Measurements from ENCODE around the gene FMNL2.

The FMNL2 gene

GRCh38 chr2:152449578-152449977, 114.6 kb downstream of the FMNL2 start:
- DNase-seq (ENCODE audit: low read depth in 2 of 2), result no peak

DNA sequence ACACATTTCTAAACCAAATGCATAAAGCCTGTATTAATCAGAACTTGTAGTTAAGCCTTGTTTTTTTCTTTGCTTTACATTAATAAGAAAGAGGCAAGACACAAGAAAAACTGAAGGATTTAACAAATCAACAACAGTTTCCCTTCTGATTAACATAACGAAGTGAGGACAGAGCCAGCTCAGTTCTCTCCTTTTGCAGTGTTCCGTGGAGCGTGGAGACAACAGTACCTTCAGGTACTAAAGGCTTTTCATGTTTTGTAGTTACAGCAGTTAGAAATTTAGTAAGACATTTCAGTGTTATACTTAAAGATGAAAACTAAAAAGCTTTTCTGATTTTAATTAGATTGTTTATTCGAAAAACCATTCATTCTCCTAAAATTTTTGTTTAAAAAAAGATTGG, 115.2 kb downstream of the FMNL2 start:
- DNase-seq (ENCODE audit: low read depth in 2 of 2), result no peak

- no peak for DNase-seq (ENCODE audit: low read depth in 2 of 2)
These were observed 117.4 kb downstream of the FMNL2 start for GRCh38 chr2:152452256-152452973.

DNA sequence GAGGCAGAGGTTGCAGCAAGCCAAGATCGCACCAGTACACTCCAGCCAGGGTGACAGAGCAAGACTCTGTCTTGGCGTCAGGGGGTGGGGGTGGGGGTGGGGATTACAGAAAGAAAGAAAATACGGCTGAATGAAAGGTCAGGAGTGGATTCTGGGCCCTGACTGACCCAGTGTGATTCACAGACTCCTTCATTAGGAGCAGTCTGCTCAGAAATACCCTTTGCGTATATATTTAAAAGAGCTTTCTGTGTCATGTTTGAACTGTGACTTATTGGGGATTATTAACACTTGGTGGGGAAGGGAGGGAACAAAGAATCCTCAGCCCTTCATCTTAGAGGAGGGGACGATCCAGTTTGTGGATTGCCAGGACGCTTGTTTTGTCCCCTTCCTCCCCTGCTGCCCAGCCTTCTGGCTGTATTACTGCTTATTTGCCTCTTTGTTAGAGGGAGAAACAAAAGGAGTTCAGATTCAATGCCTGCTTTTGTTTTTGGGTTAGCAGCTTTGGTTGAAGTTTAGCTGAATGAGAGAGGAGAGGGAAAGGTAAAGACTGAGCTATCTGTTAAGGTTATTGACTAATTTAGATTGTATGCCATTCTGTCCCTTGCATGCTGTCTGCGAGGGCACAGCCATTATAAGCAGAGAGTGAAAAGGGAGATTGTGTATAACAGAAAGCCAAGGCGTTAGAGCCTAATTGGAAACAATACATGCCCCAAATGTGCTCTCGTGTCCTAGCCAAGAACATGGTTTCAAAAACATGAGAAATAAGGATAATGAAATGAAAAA, 118.3 kb downstream of the FMNL2 start:
- no peak for DNase-seq (ENCODE audit: low read depth in 2 of 2)

- DNase-seq (ENCODE audit: low read depth in 2 of 2), result no peak
These were observed 119.4 kb downstream of the FMNL2 start for GRCh38 chr2:152454371-152454770.

- no peak for DNase-seq (ENCODE audit: low read depth in 2 of 2)
These were observed 120.0 kb downstream of the FMNL2 start for GRCh38 chr2:152454960-152455359.

- no peak for DNase-seq (ENCODE audit: low read depth in 2 of 2)
These were observed 120.8 kb downstream of the FMNL2 start for GRCh38 chr2:152455738-152456137.

DNA sequence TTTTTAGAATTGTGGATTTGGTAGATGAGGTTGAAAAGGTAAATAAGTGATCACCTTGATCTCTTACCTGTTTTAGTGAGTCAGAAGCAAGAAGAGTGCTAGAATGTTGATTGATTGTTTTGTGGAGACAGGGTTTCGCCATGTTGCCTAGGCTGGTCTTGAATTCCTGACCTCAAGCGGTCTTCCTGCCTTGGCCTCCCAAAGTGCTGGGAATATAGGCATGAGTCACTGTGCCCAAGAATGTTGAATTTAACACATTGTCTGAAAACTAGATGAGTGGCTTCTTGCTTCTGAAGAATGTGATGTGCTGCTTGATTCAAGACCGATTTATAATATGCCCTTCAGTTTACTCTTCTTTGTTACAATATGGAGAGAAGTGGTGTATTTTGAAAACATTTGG, 121.3 kb downstream of the FMNL2 start:
- DNase-seq (ENCODE audit: low read depth in 2 of 2), result no peak

DNA sequence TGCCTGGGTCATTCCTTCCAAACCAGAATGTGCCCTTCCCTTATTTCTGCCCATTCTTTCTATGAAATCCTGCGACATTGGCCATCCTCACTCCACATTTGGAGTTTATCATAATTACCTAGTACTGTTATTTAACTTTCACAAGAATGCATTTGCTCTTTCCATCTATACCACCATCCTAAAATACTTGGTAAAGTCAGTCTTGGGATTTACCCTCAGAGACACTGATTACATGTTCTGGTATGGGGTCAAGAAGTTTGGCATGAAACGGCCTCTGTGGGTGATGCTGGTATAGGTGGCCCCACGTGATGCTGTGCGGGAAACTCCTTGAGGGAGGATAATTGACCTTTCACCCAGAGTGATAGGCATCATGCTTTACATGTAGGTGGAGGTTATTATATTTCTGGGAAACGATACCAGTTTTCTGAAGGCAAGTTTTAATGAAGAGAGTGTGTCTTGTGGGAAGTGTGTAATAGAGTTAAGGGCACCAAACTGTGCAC, 123.5 kb downstream of the FMNL2 start:
- no peak for DNase-seq (ENCODE audit: low read depth in 2 of 2)

- no peak for DNase-seq (ENCODE audit: low read depth in 2 of 2)
These were observed 124.1 kb downstream of the FMNL2 start for GRCh38 chr2:152459091-152459490.

DNA sequence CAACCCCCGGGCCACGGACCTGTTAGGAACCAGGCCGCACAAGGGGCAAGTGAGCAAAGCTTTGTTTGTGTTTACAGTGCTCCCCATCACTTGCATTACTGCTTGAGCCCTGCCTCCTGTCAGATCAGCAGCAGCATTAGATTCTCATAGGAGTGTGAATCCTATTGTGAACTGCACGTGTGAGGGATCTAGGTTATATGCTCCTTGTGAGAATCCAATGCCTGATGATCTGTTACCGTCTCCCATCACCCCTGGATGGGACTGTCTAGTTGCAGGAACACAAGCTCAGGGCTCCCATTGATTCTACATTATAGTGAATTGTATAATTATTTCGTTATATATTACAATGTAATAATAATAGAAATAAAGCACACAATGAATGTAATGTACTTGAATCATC, 125.6 kb downstream of the FMNL2 start:
- DNase-seq (ENCODE audit: low read depth in 2 of 2), result no peak

GRCh38 chr2:152462120-152462519, 127.1 kb downstream of the FMNL2 start:
- DNase-seq (ENCODE audit: low read depth in 2 of 2), result no peak

DNA sequence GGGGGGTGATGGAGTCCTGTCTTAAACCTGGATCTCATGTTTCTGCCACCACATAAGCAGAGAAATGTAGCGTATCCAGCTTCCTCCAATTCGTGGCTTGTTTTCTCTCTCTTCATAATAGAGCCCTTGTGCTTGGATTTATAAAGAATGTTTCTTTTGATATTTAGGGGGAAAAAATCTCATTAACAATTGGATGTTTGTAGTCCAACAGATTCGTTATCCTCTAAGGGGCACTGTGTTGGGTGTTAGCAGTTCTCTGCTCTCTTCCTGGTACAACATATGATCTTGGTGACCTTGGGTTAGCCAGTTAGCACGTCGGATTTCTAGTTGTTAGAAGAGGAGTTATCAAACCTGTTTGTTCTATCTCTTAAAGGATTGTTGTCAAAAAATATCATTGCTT, 127.8 kb downstream of the FMNL2 start:
- DNase-seq (ENCODE audit: low read depth in 2 of 2), result no peak

- DNase-seq (ENCODE audit: low read depth in 2 of 2), result no peak
These were observed 130.0 kb downstream of the FMNL2 start for GRCh38 chr2:152464851-152465470.

DNA sequence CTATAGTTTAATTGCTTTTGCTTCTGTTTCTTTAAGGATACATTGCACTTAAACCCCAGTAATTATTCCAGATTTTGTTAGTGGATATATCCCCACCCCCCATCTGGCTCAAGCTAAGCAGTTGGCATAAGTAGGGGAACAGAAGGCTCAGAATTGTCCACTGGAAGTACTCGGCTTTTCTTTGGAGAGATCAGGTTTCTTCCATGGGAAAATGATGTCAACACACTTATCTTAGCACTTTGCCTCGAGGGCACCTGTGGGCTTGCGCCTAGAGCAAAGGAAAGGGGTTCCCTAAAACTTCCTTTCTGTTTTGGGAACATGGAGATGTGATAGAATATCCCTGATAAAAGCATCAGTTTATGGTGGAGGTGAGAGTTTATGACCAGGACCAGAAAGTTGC, 130.6 kb downstream of the FMNL2 start:
- no peak for DNase-seq (ENCODE audit: low read depth in 2 of 2)

DNA sequence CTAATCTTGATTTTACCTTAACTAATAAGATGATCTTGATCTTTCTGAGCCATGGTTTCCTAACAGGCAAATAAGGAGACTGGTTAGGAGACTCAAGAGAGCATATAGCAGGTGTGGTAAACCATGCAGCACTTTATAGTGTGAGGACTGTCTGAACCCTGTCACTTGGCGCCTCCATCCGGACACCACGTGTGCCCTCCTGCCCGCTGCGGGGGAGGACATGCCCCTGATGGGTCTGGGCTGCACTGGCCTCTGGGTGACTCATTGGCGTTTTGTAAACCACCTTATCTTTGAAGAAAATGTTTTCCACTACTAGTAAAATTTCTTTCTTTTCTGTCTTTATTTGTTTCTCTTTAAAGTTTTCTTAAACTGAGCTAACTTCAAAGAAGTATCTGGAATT, 131.1 kb downstream of the FMNL2 start:
- DNase-seq (ENCODE audit: low read depth in 2 of 2), result no peak

GRCh38 chr2:152466980-152467676, 132.2 kb downstream of the FMNL2 start:
- DNase-seq (ENCODE audit: low read depth in 2 of 2), result no peak

DNA sequence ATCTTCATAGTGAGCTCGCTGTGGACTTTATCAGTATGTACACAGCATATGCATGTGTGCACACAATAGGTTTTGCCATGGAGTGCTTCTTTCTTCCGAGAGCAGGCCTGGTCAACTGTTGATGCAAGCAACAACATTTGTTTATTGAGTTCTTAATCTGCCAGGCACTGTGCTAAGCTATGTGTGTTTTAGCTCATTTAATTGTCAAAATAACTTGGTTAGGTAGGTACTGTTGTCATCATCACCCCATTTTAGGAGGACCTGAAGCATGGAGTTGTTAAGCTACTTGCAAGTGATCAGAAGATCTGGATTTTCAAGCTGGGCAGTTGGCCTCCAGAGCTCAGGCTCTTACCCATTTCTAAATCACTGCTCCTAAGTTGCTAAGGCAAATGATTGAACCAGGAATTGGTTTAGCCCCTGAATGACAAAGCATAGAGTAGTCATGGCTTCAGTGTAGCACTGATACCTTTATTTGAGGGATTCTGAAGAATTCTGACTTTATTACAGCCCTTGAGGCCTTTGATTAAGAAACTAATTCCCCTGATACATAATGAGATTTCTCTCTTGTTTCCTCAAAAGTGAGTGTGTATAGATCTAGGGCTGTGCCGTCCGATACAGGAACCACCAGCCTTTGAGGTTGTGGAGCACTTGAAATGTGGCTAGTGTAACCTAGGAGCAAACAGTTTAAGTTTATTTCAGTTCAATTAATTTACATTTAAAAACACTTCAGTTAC, 132.9 kb downstream of the FMNL2 start:
- no peak for DNase-seq (ENCODE audit: low read depth in 2 of 2)

GRCh38 chr2:152468899-152469692, 134.1 kb downstream of the FMNL2 start:
- DNase-seq (ENCODE audit: low read depth in 2 of 2), result no peak

Measured in stimulated activated CD8-positive, alpha-beta memory T cell treated with anti-CD3 and anti-CD28 coated beads, Interleukin-7, amount 100 ng/mL, for 4 hours (primary cell).